Uterus (tissue), 4 donors: ENCODE data around the gene TMOD3. TPM values are rescaled to one million over a fixed set of nuclear protein-coding genes. Genes with fewer than 3 reads are reported as not detected.

ENCODE experiments used
- DNase-seq, 2 donors: peaks; one replicate each; pipeline ENCODE4 v3.0.0-alpha.2; 2019 to 2020
- H3K27ac ChIP-seq, 2 donors: fragments of 200-600 bp; sonication (generic); 1 replicate in 1 of 2; 2 replicates in 1 of 2; pipeline ENCODE4 v1.5.1; 2016 to 2018
- H3K27me3 ChIP-seq, 2 donors: fragments of 200-600 bp; sonication (generic); one replicate each; pipeline ENCODE4 v1.5.1; 2018 to 2019; ENCODE audit warnings: control low read depth in 1 of 2
- H3K36me3 ChIP-seq, 2 donors: fragments of 200-600 bp; sonication (generic); one replicate each; pipeline ENCODE4 v1.5.1; 2019; ENCODE audit warnings: control low read depth in 1 of 2
- H3K4me1 ChIP-seq, 2 donors: fragments of 200-600 bp; sonication (generic); one replicate each; pipeline ENCODE4 v1.5.1; 2018 to 2019; ENCODE audit warnings: control low read depth in 1 of 2
- H3K4me3 ChIP-seq, 2 donors: fragments of 200-600 bp; sonication (generic); 1 replicate in 1 of 2; 2 replicates in 1 of 2; pipeline ENCODE4 v1.5.1; 2018 to 2019; ENCODE audit warnings: mild to moderate bottlenecking in 1 of 2
- H3K9me3 ChIP-seq, 2 donors: fragments of 200-600 bp; sonication (generic); one replicate each; pipeline ENCODE4 v1.5.1; 2019; ENCODE audit warnings: control low read depth in 1 of 2
- POLR2A ChIP-seq, 2 donors: fragments of 450-650 bp; IDR thresholded peaks; one replicate each; pipeline ENCODE4 v1.6.1; 2016; ENCODE audit warnings: antibody characterized with exemption in 2 of 2, mild to moderate bottlenecking in 1 of 2, moderate library complexity in 1 of 2
- intact Hi-C: fragments of 100-400 bp; cut with DNase I; formaldehyde crosslinking; loops from one replicate; pipeline ENCODE4 v1.15.1; 2023; ENCODE audit warnings: low total_unique reads
- total RNA-seq, 4 donors: library from RNA; depleted of rRNA in 3 of 4; stranded (reverse); fragments of >200 nt in 3 of 4; gene quantifications; one replicate each; pipeline versions ENCODE4 v1.1.0 to v1.2.4, GENCODE V29; 2014 to 2023
- TF ChIP-seq, protein P1 (sequence below), 4 experiments: fragments of 200-600 bp in 2 of 4; fragments of 450-650 bp in 2 of 4; sonication (generic) in 2 of 4; IDR thresholded peaks; one replicate each; pipeline ENCODE4 v1.5.1; 2016 to 2019; ENCODE audit warnings: antibody characterized with exemption in 4 of 4, mild to moderate bottlenecking in 2 of 4, moderate library complexity in 1 of 4
- donor health status: DM: yes; HTN: yes; CAD: no.

The TMOD3 gene
- total RNA-seq, 4 donors from 2014 or later: 10.5 to 49.6 (median 37.1) TPM

DNA sequence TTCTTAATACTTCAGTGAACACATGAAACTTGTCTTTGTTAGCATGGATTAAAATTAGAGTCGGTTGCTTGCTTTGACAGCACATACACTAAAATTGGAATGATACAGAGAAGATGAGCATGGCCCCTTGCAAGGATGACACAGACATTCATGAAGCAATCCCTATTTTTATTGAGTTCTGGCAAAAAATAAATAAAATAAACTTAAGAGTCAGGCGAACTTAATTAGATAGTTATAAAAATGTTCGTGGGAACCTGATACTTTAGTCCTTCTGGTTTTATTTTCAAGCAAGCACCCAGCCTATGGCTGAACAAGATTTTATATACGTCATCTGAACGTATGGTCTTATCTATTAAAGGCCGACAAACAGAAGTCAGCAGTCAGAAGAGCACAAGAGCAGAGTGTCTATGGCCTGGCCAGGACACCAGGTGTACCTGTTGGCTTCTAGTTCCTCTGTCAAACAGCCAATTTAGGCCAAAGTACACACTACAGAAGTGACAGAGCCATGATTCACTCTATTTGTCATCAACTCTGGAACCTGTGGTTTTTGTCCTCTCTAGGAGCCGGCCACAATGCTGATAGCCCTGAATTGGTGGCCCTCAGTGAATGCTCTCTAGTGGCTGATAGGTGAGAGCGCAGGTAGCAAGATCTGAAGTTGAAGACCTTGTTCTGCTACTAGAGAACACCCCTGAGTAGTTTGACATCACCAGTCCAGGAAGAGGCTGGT, 77.8 kb downstream of the TMOD3 start:
- H3K36me3 ChIP-seq: no peaks in the 10 kb centered on the region
- no peaks in the 10 kb centered on the region for H3K9me3 ChIP-seq
- H3K4me1 ChIP-seq: no peaks in the 10 kb centered on the region
- no peaks in the 10 kb centered on the region for H3K27me3 ChIP-seq
- no peak overlapping the region for H3K4me3 ChIP-seq
- intact Hi-C loops: no loop called here
- no peak overlapping the region for H3K27ac ChIP-seq
- DNase-seq: no peak
- TF ChIP-seq, protein P1, sequence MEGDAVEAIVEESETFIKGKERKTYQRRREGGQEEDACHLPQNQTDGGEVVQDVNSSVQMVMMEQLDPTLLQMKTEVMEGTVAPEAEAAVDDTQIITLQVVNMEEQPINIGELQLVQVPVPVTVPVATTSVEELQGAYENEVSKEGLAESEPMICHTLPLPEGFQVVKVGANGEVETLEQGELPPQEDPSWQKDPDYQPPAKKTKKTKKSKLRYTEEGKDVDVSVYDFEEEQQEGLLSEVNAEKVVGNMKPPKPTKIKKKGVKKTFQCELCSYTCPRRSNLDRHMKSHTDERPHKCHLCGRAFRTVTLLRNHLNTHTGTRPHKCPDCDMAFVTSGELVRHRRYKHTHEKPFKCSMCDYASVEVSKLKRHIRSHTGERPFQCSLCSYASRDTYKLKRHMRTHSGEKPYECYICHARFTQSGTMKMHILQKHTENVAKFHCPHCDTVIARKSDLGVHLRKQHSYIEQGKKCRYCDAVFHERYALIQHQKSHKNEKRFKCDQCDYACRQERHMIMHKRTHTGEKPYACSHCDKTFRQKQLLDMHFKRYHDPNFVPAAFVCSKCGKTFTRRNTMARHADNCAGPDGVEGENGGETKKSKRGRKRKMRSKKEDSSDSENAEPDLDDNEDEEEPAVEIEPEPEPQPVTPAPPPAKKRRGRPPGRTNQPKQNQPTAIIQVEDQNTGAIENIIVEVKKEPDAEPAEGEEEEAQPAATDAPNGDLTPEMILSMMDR (IDR thresholded peaks at IDR 0.05): no peak
- no peak for TF ChIP-seq POLR2A (IDR thresholded peaks at IDR 0.05)

DNA sequence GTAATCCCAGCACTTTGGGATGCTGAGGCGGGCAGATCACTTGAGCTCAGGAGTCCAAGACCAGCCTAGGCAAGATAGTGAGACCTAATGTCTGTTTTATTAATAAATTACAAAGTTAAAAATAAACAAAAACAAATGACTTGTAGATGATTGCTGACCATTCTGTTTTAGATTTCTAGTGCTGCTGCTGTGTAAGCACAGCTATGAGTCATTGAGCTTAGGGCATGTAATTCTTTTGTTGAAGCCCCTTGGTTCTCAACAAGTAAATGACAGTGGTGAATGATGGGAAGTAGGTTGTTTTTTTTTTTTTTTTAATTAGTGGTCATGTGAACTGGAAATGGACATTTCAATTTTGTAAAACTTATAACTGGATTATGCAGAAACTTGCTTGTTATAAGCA, 78.9 kb downstream of the TMOD3 start:
- DNase-seq: no peak
- H3K9me3 ChIP-seq: no peaks in the 10 kb centered on the region
- intact Hi-C loops: no loop called here
- no peak overlapping the region for H3K27ac ChIP-seq
- no peaks in the 10 kb centered on the region for H3K4me1 ChIP-seq
- no peaks in the 10 kb centered on the region for H3K36me3 ChIP-seq
- H3K27me3 ChIP-seq: no peaks in the 10 kb centered on the region
- no peak for TF ChIP-seq POLR2A (IDR thresholded peaks at IDR 0.05)
- H3K4me3 ChIP-seq: no peak overlapping the region

DNA sequence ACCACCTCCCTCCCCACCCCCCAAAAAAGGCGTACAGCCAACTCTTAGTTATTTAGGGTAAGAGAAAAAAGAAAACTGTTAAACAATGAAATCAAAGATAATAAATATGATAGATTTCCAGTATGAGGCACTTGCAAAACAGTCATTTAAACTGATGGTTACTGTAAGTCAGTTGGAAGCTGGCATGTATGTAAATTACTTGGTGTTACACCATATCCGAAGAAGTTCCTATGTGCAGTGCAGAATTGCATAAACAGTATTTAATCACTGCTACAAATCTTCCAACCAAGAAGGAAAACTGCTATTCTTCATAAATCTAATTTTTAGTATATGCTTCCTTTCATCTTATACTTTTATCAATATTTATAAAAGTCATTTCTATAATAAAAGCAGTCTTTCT, 80.1 kb downstream of the TMOD3 start:
- H3K9me3 ChIP-seq: no peaks in the 10 kb centered on the region
- H3K27me3 ChIP-seq: no peaks in the 10 kb centered on the region
- intact Hi-C loops: no loop called here
- no peaks in the 10 kb centered on the region for H3K4me1 ChIP-seq
- H3K4me3 ChIP-seq: no peak overlapping the region
- no peak for DNase-seq
- no peaks in the 10 kb centered on the region for H3K36me3 ChIP-seq
- TF ChIP-seq POLR2A (IDR thresholded peaks at IDR 0.05): no peak
- TF ChIP-seq, protein P1 (IDR thresholded peaks at IDR 0.05): no peak
- no peak overlapping the region for H3K27ac ChIP-seq

DNA sequence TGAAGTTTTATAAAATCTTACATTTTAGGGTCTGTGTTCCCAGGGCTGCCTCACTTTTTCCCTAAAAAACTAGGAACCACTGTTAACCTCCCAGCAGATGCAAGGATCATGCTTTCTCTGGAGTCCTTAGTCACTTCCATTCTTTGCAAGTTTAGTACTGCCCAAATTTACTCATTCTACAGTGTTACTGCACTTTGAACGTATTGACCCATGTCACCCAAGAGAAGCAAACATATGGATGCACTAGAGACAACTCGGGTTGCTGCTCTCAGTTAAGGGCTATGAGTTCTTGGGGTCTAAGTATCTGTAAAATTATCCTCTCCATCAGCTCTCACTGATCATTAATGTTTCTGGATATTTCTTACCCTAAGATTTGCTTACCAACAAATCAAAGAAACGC, 83.1 kb downstream of the TMOD3 start:
- Histone ChIP-seq H3K27ac (no peak overlapping the region), H3K4me1 (no peaks in the 10 kb centered on the region), H3K27me3 (no peaks in the 10 kb centered on the region), H3K36me3 (no peaks in the 10 kb centered on the region), H3K4me3 (no peak overlapping the region), H3K9me3 (no peaks in the 10 kb centered on the region)
- no peak for DNase-seq
- TF ChIP-seq, protein P1 (IDR thresholded peaks at IDR 0.05): no peak
- no peak for TF ChIP-seq POLR2A (IDR thresholded peaks at IDR 0.05)
- intact Hi-C loops: no loop called here

DNA sequence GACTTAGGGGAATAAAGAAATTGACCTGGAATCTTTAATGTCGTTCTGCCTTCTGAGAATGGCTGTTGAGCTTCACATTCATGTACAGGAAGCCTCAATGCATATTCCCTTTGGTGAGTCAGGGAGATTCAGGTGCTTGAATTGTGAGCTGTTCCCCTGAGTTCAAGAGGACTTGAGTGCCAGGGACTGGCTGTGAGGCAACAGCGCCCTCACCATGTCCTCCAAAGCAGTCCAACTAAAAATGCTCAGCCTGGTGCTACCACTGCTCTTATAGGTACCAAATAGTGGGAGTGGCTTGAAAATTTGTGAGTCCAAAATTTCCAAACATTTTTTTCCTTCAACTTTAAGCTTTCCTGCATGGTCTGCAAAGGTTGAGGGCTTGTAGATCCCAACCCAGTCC, 88.0 kb downstream of the TMOD3 start:
- intact Hi-C loops: no loop called here
- Histone ChIP-seq H3K36me3 (no peaks in the 10 kb centered on the region), H3K27ac (no peak overlapping the region), H3K27me3 (no peaks in the 10 kb centered on the region), H3K4me1 (no peaks in the 10 kb centered on the region), H3K4me3 (no peak overlapping the region), H3K9me3 (no peaks in the 10 kb centered on the region)
- no peak for TF ChIP-seq POLR2A (IDR thresholded peaks at IDR 0.05)
- TF ChIP-seq, protein P1 (IDR thresholded peaks at IDR 0.05): no peak
- DNase-seq: no peak
